Ovary (tissue), 10 donors: ENCODE data around the gene UGT2A3. TPM values are rescaled to one million over a fixed set of nuclear protein-coding genes. Genes with fewer than 3 reads are reported as not detected.

ENCODE experiments used
- DNase-seq, 5 donors: peaks; one replicate each; pipeline ENCODE4 v3.0.0-alpha.2; 2019 to 2020
- H3K27ac ChIP-seq, 2 donors: fragments of 200-600 bp; one replicate each; pipeline versions ENCODE4 v1.5.1 to v1.8.0; 2019 to 2022
- H3K27me3 ChIP-seq: fragments of 200-600 bp; one replicate; pipeline ENCODE4 v1.8.0; 2022
- H3K36me3 ChIP-seq: fragments of 200-600 bp; sonication (generic); one replicate; pipeline ENCODE4 v1.5.1; 2019
- H3K4me1 ChIP-seq: one replicate; pipeline ENCODE4 v1.8.1; 2013; ENCODE audit warnings: mild to moderate bottlenecking, moderate library complexity; ENCODE audit not compliant: insufficient read depth
- H3K4me3 ChIP-seq: fragments of 200-600 bp; sonication (generic); one replicate; pipeline ENCODE4 v1.5.1; 2017
- H3K9me3 ChIP-seq, 2 donors: fragments of 200-600 bp in 1 of 2; sonication (generic) in 1 of 2; one replicate each; pipeline versions ENCODE4 v1.5.1 to v1.8.1; 2013 to 2019; ENCODE audit warnings: mild to moderate bottlenecking in 1 of 2, moderate library complexity in 1 of 2
- CTCF ChIP-seq, 3 donors: fragments of 450-650 bp in 2 of 3; fragments of 200-600 bp in 1 of 3; IDR thresholded peaks; one replicate each; pipeline versions ENCODE4 v1.5.1 to v1.8.0; 2016 to 2022; ENCODE audit warnings: antibody characterized with exemption in 3 of 3, mild to moderate bottlenecking in 1 of 3
- EP300 ChIP-seq: sonication (generic); formaldehyde crosslinking; IDR thresholded peaks from one replicate; pipeline ENCODE4 v1.6.1; 2017; ENCODE audit warnings: antibody characterized with exemption
- POLR2A ChIP-seq: fragments of 450-650 bp; IDR thresholded peaks from one replicate; pipeline ENCODE4 v1.6.1; 2017; ENCODE audit warnings: antibody characterized with exemption, mild to moderate bottlenecking, moderate library complexity
- WGBS, 3 donors: extraction: QIAGEN DNeasy Blood & Tissue Kit in 1 of 3; methylation state at CpG; one replicate each; pipeline versions ENCODE4 v1.1.5 to v1.1.7; 2013 to 2017; 5-methylcytosine and 5-hydroxymethylcytosine counted together
- intact Hi-C, 4 donors: fragments of 100-400 bp; cut with DNase I; formaldehyde crosslinking; loops; one replicate each; pipeline versions ENCODE4 v1.11.0 to v1.15.1; 2022 to 2023
- long read RNA-seq, 3 donors: library from polyadenylated mRNA in 2 of 3; unstranded in 2 of 3; transcript quantifications; one replicate each; pipeline ENCODE4 v2.0.0 and lab custom pipeline, GENCODE V29; 2021 to 2026
- polyA plus RNA-seq, 2 donors: library from polyadenylated mRNA; stranded (reverse); fragments of 200-250 nt in 1 of 2; fragments of 350-450 nt in 1 of 2; fragmentation: Illumina TruSeq in 1 of 2; extraction: RNeasy Lipid Tissue Mini Kit (QIAGEN cat#74804) in 1 of 2; gene quantifications; one replicate each; pipeline ENCODE4 v1.2.3, GENCODE V29; 2013 to 2014
- total RNA-seq, 7 donors: library from RNA; depleted of rRNA in 2 of 7; stranded (reverse); fragments of >200 nt in 2 of 7; fragmentation: NEBNext Ultra II Directional in 3 of 7; extraction: Animal tissue kit (Norgen Biotek cat#: 25700) in 3 of 7; gene quantifications; one replicate each; pipeline versions ENCODE4 v1.1.0 to v1.2.4, GENCODE V29; 2016 to 2023
- donor health status: DM: no; HTN: no; CAD: no; lungs with moderate emphysema.
- donor health status: DM: no; HTN: no; CAD: no.
- donor health status: Bipolar disorder and iron deficiency.
- donor health status: DM: yes; HTN: yes; CAD: no.
- donor health status: DM: no; HTN: no; CAD: no.
- donor health status: DM: yes; HTN: yes; CAD: no.

The UGT2A3 gene
- under 1 TPM in 3 of 7 donors, not detected in 4; 0.08 to 0.60 (median 0.15) TPM for total RNA-seq
- polyA plus RNA-seq, result not detected
- long read RNA-seq, donor 1, result 0 reads
- long read RNA-seq, donor 2, result 0 reads
- long read RNA-seq, donor 3, result 0 reads

GRCh38 chr4:68951078-68951805 is at the start of gene UGT2A3:
TSS of gene UGT2A3 (minus strand) at chr4:68951804. CDS start at chr4:68951760, 44 bp downstream.
- no peaks in the 10 kb centered on the region for H3K36me3 ChIP-seq
- H3K27ac ChIP-seq, result no peak within 1 kb of the TSS
- H3K27me3 ChIP-seq, result no peaks in the 10 kb centered on the region
- no peak within 1 kb of the TSS for H3K4me3 ChIP-seq
- TF ChIP-seq POLR2A, result no peak
- TF ChIP-seq EP300, result no peak
- TF ChIP-seq CTCF (IDR thresholded peaks at IDR 0.05), result no peak
- H3K4me1 ChIP-seq, result no peaks in the 10 kb centered on the region
- DNase-seq, result no peak
- H3K9me3 ChIP-seq, result no peaks in the 10 kb centered on the region
- intact Hi-C loops, result no loop called here
- 71 to 80% (median 77%) methylated on average over 5 of the region's 5 CpGs for WGBS, 3 donors

GRCh38 chr4:68997040-68997439 is 45.4 kb upstream of the UGT2A3 start:
- H3K27me3 ChIP-seq, result no peaks in the 10 kb centered on the region
- H3K9me3 ChIP-seq, result no peaks in the 10 kb centered on the region
- H3K27ac ChIP-seq, result no peak overlapping the region
- intact Hi-C loops, result no loop called here
- H3K4me3 ChIP-seq, result no peak overlapping the region
- DNase-seq, result no peak
- H3K4me1 ChIP-seq, result no peaks in the 10 kb centered on the region
- 65 to 72% (median 69%) methylated on average over 3 of the region's 3 CpGs for WGBS, 3 donors
- H3K36me3 ChIP-seq, result no peaks in the 10 kb centered on the region
- no peak for TF ChIP-seq CTCF (IDR thresholded peaks at IDR 0.05)
- TF ChIP-seq POLR2A, result no peak
- no peak for TF ChIP-seq EP300

GRCh38 chr4:68995292-68995691 is 43.7 kb upstream of the UGT2A3 start:
- TF ChIP-seq POLR2A (no peak), EP300 (no peak), CTCF (IDR thresholded peaks at IDR 0.05) (no peak)
- DNase-seq, result no peak
- WGBS, 3 donors, result 76 to 96% (median 79%) methylated on average over 2 of the region's 2 CpGs
- H3K9me3 ChIP-seq, result no peaks in the 10 kb centered on the region
- intact Hi-C loops, result no loop called here
- H3K36me3 ChIP-seq, result no peaks in the 10 kb centered on the region
- no peak overlapping the region for H3K27ac ChIP-seq
- H3K27me3 ChIP-seq, result no peaks in the 10 kb centered on the region
- H3K4me1 ChIP-seq, result no peaks in the 10 kb centered on the region
- no peak overlapping the region for H3K4me3 ChIP-seq

- intact Hi-C loops, result no loop called here
- H3K4me3 ChIP-seq, result no peak overlapping the region
- no peaks in the 10 kb centered on the region for H3K4me1 ChIP-seq
- H3K27me3 ChIP-seq, result no peaks in the 10 kb centered on the region
- TF ChIP-seq CTCF (IDR thresholded peaks at IDR 0.05), result no peak
- no peak for TF ChIP-seq POLR2A
- no peak for TF ChIP-seq EP300
- no peaks in the 10 kb centered on the region for H3K36me3 ChIP-seq
- no peak for DNase-seq
- 75 to 85% (median 84%) methylated on average over 2 of the region's 2 CpGs for WGBS, 3 donors
- H3K27ac ChIP-seq, result no peak overlapping the region
- H3K9me3 ChIP-seq, result no peaks in the 10 kb centered on the region
Measured at GRCh38 chr4:68987007-68987406, 35.4 kb upstream of the UGT2A3 start.
